GM06990 (cell line): ENCODE results near the gene ITGAE.

ENCODE experiments used
- DNase-seq: peaks from one replicate; pipeline ENCODE4 v3.0.0-alpha.2; 2011; ENCODE audit not compliant: insufficient read length; ENCODE audit errors: extremely low read depth
- H3K27me3 ChIP-seq: replicated peaks from 2 replicates; pipeline ENCODE4 v1.6.0; 2011; ENCODE audit warnings: low read length; ENCODE audit not compliant: control insufficient read depth, insufficient read depth
- H3K36me3 ChIP-seq: 2 replicates; pipeline ENCODE4 v1.5.1; 2011; ENCODE audit warnings: low read length; ENCODE audit not compliant: control insufficient read depth, insufficient read depth
- H3K4me3 ChIP-seq: replicated peaks from 2 replicates; pipeline ENCODE4 v1.5.1; 2011; ENCODE audit warnings: low read depth, mild to moderate bottlenecking, control low read depth, low read length
- TF ChIP-seq, protein P1 (sequence below): IDR thresholded peaks from 2 replicates; pipeline ENCODE4 v1.5.1; 2011; ENCODE audit warnings: low read length, control low read depth, mild to moderate bottlenecking, inconsistent platforms; ENCODE audit not compliant: insufficient read depth, poor library complexity, severe bottlenecking

Gene ITGAE

DNA sequence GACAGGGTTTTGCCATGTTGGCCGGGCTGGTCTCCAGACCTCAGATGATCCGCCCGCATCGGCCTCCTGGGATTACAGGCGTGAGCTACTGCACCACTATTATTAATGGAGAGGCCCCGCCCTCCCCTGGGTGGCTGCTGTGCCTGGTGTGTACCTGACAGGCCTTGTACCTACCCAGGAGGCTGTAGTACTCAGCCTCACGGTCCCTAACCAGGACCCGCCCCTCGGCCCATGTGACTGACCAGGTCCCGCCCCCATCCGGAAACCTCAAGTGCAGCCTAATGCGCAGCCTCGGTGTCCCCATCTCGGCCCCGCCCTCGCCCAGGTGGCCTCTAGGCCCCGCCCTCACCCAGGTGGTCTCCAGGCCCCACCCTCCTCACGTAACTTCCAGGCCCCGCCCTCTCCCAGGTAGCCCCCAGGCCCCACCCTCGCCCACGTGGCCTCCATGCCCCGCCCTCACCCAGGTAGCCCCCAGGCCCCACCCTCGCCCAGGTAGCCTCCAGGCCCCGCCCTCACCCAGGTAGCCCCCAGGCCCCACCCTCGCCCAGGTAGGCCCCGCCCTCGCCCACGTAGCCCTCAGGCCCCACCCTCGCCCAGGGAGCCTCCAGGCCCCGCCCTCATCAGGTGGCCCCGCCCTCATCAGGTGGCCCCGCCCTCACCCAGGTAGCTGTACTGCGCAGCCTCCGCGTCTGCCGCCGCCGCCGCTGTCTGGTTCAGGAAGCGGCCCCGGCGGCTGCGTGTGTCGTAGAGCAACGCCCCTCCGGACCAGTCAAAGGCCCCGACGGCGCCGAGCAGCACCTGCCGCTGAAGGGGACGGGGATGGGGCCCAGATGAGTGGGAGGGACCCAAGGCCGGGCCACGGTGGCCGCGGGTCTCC, 46.3 kb downstream of the ITGAE start:
- H3K4me3 ChIP-seq, result peak overlapping the region; percentile 23; the same call in 1 of the 2 replicates
- peak; percentile 76 for DNase-seq
- TF ChIP-seq, protein P1, sequence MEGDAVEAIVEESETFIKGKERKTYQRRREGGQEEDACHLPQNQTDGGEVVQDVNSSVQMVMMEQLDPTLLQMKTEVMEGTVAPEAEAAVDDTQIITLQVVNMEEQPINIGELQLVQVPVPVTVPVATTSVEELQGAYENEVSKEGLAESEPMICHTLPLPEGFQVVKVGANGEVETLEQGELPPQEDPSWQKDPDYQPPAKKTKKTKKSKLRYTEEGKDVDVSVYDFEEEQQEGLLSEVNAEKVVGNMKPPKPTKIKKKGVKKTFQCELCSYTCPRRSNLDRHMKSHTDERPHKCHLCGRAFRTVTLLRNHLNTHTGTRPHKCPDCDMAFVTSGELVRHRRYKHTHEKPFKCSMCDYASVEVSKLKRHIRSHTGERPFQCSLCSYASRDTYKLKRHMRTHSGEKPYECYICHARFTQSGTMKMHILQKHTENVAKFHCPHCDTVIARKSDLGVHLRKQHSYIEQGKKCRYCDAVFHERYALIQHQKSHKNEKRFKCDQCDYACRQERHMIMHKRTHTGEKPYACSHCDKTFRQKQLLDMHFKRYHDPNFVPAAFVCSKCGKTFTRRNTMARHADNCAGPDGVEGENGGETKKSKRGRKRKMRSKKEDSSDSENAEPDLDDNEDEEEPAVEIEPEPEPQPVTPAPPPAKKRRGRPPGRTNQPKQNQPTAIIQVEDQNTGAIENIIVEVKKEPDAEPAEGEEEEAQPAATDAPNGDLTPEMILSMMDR, result no peak
- no peaks in the 10 kb centered on the region for H3K36me3 ChIP-seq
- H3K27me3 ChIP-seq, result no peaks in the 10 kb centered on the region

GRCh38 chr17:3754066-3754457, 46.9 kb downstream of the ITGAE start:
- DNase-seq, result no peak
- H3K27me3 ChIP-seq, result no peaks in the 10 kb centered on the region
- TF ChIP-seq, protein P1, result no peak
- no peaks in the 10 kb centered on the region for H3K36me3 ChIP-seq
- H3K4me3 ChIP-seq, result no peak overlapping the region

- Histone ChIP-seq H3K36me3 (no peaks in the 10 kb centered on the region), H3K27me3 (no peaks in the 10 kb centered on the region), H3K4me3 (no peak overlapping the region)
- TF ChIP-seq, protein P1, result no peak
- DNase-seq, result no peak
Observed at GRCh38 chr17:3753624-3754023, 47.4 kb downstream of the ITGAE start.

DNA sequence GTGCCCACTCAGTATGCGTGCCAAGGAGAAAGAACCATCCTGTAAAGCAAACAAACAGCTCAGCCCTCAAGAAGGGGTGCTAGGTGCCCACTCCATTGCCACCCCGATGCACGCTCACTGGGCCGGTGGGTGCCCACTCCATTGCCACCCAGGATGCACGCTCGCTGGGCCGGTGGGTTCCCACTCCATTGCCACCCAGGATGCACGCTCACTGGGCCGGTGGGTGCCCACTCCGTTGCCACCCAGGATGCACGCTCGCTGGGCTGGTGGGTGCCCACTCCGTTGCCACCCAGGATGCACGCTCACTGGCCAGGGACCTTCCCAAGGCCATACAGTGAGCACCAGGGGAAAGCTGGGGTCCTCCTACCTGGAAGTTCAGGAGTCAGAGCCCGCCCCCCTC, 49.2 kb downstream of the ITGAE start:
- TF ChIP-seq, protein P1, result no peak
- no peaks in the 10 kb centered on the region for H3K27me3 ChIP-seq
- DNase-seq, result no peak
- no peaks in the 10 kb centered on the region for H3K36me3 ChIP-seq
- H3K4me3 ChIP-seq, result no peak overlapping the region

- Histone ChIP-seq H3K4me3 (no peak overlapping the region), H3K36me3 (no peaks in the 10 kb centered on the region), H3K27me3 (no peaks in the 10 kb centered on the region)
- DNase-seq, result no peak
- TF ChIP-seq, protein P1, result no peak
Observed at GRCh38 chr17:3750926-3751325, 50.1 kb downstream of the ITGAE start.
